A673 (cell line): Measurements from ENCODE around the gene FKBP5.

Experiments used
- CTCF ChIP-seq: fragments of 300-800, 200-600 bp; sonication (generic); conservative IDR thresholded peaks from 2 replicates; pipeline ENCODE4 v1.5.1; 2017; ENCODE audit warnings: low read depth, mild to moderate bottlenecking, antibody characterized with exemption, low read length, moderate library complexity, mixed read lengths
- EZH2 ChIP-seq: fragments of 200-600 bp; sonication (generic); IDR thresholded peaks from 2 replicates; pipeline ENCODE4 v1.6.1; 2017; ENCODE audit warnings: borderline replicate concordance, low read depth, mild to moderate bottlenecking, mixed read lengths, antibody characterized with exemption, low read length; ENCODE audit not compliant: poor library complexity, severe bottlenecking

DNA sequence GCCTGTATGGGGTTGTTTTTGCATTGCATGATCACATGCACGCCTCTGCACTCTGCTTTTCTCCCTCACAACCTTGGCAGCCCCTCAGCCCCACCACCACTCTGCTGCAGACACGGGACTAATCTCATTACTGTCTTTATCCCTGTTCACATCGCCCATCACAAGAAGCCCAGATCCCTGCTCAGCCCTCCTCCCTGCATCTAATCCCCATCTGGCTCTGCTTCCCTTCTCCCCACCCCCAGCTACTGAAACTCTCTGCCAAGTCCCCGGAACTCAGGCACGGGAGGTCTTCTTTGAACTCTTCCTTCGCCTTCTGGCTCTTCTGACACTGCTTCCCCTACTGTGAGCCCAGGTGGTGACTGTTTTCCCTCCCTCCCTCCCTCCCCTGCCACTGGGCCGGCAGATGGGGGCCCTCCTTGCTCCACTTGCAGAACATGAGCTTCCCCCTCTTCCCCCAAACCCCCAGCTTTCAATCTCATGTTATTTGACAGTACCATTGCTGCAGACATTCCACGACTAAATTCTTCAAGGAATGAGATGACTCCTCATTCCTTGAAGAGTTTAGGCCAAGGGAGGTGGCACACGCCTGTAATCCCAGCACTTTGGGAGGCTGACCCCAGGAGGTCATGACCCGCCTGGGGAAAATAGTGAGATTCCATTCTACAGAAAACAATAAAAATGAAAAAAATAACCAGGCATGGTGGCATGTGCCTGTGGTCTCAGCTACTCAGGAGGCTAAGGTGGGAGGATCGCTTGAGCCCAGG lies 154.1 kb downstream of the FKBP5 start:
- TF ChIP-seq CTCF (no peak), EZH2 (no peak)
